ENCODE data around the gene SLC45A3.

SLC45A3 gene

DNA sequence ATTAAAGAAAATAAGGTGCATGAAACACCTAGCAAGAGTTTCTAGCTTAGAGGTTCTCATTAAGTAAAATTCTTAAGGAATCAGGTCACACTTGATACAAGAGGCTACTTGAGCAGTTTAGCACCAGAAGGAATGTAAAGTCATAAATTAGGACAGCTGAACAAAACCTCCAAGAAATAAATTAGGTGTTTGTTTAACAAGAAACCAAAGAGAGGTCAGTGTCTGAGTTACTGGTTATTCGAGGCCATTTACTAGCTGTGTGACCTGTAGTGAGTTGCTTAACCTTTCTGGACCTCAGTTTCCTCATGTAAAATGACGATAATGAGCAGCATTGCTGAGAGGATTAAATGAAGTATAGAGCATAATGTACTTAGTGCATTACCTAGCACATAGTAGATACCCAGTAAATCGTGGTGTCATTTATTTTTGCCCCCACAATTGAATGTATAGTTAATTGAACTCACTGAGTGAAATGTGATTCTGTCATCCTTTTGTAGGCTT, 47.6 kb downstream of the SLC45A3 start:
- H3K27me3 ChIP-seq, result peaks cover 6% of the 10 kb centered on the region
- peak overlapping the region; percentile 78 for H3K4me3 ChIP-seq (ENCODE audit: low read depth, low read length)
- no peaks in the 10 kb centered on the region for H3K36me3 ChIP-seq
- no peak for DNase-seq
- no peaks in the 10 kb centered on the region; the same call in 1 of the 2 replicates for H3K4me1 ChIP-seq
- TF ChIP-seq CTCF (IDR thresholded peaks at IDR 0.05; ENCODE audit: low read depth, low read length), result no peak
- H3K9me3 ChIP-seq, result no peaks in the 10 kb centered on the region

DNA sequence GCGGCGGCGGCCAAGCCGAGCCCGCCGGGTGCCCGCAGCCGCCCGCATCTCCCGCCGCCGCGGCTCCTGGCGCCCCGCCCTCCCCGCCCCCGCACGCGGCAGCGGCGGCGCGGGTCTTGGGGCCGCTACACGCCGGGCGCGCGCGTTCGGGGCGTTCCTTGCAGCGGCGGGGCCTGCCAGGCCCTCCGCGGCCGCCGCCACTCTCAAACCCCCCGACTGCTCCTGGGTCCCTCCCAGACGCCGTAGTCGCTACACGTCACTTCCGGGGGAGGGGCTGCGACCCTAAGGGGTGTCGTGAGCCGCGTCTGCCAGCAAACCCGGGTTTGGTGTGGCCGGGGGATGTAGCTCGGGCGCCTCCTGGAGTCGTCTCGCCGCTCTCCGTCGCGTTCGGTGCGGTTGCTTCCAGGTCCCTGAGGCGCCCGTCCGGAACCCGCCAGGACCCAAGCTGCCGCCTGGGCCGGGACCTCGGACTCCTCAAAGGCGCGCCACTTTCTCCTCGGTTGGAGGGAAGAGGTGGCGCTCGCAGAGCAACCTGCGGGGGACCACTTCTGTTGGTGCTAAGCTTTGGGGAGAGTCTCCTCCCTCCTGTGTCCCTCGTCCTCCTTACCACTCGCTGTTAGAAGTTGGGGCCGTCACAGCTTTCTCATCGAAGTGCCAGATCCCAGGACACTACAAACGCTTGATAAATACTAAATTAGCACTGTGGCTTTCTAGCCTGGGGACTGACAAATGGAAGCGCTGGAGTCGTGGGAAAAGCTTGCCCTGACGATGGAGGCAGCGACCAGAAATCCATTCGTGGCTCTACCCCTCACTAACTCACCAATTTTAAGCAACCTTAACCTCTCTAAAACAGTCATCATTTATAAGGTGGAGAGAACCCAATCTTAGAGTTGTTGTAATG, 48.3 kb downstream of the SLC45A3 start, which contains the start of gene ELK4:
ELK4 (minus strand) TSS at position 244 of the 901 bp plus-strand sequence. CDS start 8,129 bp downstream, outside the sequence.
- H3K9me3 ChIP-seq, result no peaks in the 10 kb centered on the region
- DNase-seq, result peak; percentile 99
- no peaks in the 10 kb centered on the region for H3K36me3 ChIP-seq
- H3K4me1 ChIP-seq, result no peaks in the 10 kb centered on the region; the same call in 1 of the 2 replicates
- peak; percentile 64 for TF ChIP-seq CTCF (IDR thresholded peaks at IDR 0.05; ENCODE audit: low read depth, low read length)
- H3K4me3 ChIP-seq (ENCODE audit: low read depth, low read length), result peak within 1 kb of the TSS; percentile 78
- H3K27me3 ChIP-seq, result peaks cover 3% of the 10 kb centered on the region; the same call in 1 of the 2 replicates

- no peak for TF ChIP-seq CTCF (IDR thresholded peaks at IDR 0.05; ENCODE audit: low read depth, low read length)
- peaks cover under 1% of the 10 kb centered on the region; the same call in 1 of the 2 replicates for H3K27me3 ChIP-seq
- DNase-seq, result peak; percentile 77
- no peaks in the 10 kb centered on the region for H3K36me3 ChIP-seq
- H3K9me3 ChIP-seq, result no peaks in the 10 kb centered on the region
- peak overlapping the region; percentile 78 for H3K4me3 ChIP-seq (ENCODE audit: low read depth, low read length)
- no peaks in the 10 kb centered on the region; the same call in 1 of the 2 replicates for H3K4me1 ChIP-seq
These were observed 49.1 kb downstream of the SLC45A3 start for GRCh38 chr1:205631010-205631767.

DNA sequence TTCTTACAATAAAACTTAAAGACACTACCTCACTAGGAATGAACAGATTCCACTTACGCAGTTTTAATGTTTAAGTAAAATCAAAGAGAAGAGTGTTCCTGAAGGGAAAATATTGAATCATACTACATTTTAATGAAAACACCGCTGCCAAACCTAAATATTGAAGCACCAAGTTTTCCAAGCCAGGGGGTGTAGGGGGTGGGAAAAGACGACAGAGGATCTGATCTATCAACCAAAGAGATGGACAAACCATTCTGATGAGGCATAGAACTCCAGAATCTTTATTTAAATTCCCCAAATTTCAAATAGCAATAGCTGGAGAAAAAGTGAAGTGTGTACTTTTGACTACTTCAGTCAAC, 49.7 kb downstream of the SLC45A3 start:
- no peaks in the 10 kb centered on the region for H3K27me3 ChIP-seq
- no peaks in the 10 kb centered on the region for H3K36me3 ChIP-seq
- TF ChIP-seq CTCF (IDR thresholded peaks at IDR 0.05; ENCODE audit: low read depth, low read length), result no peak
- DNase-seq, result no peak
- H3K4me3 ChIP-seq (ENCODE audit: low read depth, low read length), result peak overlapping the region; percentile 78
- no peaks in the 10 kb centered on the region for H3K9me3 ChIP-seq
- no peaks in the 10 kb centered on the region; the same call in 1 of the 2 replicates for H3K4me1 ChIP-seq

DNA sequence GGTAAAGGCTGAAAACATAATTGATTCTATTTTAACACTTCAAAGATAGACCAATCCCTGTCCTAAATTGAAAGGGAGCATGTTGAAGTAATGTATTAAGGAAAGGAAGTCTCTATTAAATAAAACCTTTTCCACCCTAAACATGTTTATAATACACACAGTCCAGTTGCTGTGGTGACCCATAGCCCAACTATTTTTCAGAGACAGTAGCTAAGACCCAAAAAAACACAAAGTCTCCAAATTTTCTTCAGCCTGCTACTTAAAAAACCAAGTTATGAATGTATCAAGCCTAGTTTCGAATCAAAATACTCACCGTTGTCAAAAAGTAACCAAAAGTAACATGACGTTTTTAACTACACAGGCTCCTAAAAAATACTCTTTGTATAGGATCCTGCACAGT, 50.1 kb downstream of the SLC45A3 start:
- no peak for DNase-seq
- no peak for TF ChIP-seq CTCF (IDR thresholded peaks at IDR 0.05; ENCODE audit: low read depth, low read length)
- H3K4me3 ChIP-seq (ENCODE audit: low read depth, low read length), result peak overlapping the region; percentile 78
- H3K4me1 ChIP-seq, result no peaks in the 10 kb centered on the region; the same call in 1 of the 2 replicates
- H3K9me3 ChIP-seq, result no peaks in the 10 kb centered on the region
- H3K36me3 ChIP-seq, result no peaks in the 10 kb centered on the region
- no peaks in the 10 kb centered on the region for H3K27me3 ChIP-seq

Measured in BE2C (cell line).